ENCODE measurements around the gene NPRL2.

Gene NPRL2

DNA sequence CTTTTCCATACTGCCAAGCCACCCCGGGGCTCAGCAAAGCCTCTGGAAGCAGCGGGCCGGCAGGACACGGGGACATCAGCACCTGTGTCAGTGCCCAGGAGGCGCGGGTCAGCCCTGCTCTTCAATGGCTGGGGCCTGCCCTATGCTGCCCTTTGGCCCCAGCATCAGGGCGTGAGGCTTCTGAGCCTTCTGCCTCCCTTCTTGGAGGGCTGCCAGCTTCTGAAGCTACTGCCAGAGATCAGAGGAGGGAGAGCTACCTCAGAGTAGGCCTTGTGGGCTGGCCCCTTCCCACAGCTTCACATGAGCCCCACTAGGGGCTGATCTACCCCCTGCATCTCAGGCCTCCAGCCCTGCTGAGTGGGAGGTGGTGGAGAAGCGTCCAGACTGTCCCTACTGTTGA lies 21.8 kb upstream of the NPRL2 start:
- DNase-seq (ENCODE audit: low spot score): no peak
- TF ChIP-seq, protein P1, sequence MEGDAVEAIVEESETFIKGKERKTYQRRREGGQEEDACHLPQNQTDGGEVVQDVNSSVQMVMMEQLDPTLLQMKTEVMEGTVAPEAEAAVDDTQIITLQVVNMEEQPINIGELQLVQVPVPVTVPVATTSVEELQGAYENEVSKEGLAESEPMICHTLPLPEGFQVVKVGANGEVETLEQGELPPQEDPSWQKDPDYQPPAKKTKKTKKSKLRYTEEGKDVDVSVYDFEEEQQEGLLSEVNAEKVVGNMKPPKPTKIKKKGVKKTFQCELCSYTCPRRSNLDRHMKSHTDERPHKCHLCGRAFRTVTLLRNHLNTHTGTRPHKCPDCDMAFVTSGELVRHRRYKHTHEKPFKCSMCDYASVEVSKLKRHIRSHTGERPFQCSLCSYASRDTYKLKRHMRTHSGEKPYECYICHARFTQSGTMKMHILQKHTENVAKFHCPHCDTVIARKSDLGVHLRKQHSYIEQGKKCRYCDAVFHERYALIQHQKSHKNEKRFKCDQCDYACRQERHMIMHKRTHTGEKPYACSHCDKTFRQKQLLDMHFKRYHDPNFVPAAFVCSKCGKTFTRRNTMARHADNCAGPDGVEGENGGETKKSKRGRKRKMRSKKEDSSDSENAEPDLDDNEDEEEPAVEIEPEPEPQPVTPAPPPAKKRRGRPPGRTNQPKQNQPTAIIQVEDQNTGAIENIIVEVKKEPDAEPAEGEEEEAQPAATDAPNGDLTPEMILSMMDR (IDR thresholded peaks at IDR 0.05; ENCODE audit: extremely low read depth, missing control alignments): no peak

DNA sequence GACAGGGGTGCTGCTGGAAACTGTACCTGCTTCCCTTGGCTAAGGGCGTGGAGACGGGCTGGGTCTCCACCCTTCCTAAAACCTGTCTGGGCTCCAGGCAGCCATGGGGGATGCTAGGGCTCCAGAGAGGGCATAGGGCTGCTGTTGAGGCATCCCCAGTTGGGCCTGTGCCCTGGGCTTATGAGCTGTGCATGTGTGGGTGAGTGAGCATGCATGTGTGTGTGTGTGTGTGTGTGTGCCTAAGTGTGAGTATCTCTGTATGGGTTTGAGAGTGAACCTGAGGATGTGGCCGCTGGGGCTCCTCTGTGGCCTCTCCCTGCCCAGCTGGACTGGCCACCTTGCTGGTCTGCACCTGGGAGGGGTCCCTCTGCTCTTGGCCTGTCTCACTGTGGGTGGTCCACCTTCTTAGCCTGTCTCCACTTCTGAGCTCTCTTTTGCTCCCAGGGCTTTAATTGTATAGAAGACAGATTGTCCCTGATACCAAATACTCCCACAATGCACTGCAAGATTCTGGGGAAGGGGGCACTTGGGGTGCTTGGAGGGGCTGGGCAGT lies 20.6 kb upstream of the NPRL2 start:
- no peak for DNase-seq (ENCODE audit: low spot score)
- TF ChIP-seq, protein P1 (IDR thresholded peaks at IDR 0.05; ENCODE audit: extremely low read depth, missing control alignments): no peak

DNA sequence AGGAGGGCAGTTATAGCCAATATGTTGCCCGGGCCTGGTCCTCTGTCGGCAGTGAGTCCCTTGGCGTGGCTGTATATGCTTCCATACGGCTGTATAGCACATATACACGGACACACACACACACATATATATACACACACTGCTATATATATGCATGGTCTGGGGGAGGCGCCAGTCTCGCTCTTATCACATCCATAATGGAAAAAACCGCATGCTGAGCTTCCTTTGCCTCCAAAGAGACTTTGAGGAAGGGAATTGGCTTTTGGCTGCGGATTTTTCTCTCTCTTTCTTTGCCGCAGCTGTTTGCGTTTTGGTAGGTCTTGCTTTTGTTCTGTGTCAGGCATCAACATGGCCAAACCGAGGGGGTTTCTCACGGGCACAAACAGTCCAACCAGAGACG lies 20.0 kb upstream of the NPRL2 start:
- DNase-seq (ENCODE audit: low spot score): no peak

DNA sequence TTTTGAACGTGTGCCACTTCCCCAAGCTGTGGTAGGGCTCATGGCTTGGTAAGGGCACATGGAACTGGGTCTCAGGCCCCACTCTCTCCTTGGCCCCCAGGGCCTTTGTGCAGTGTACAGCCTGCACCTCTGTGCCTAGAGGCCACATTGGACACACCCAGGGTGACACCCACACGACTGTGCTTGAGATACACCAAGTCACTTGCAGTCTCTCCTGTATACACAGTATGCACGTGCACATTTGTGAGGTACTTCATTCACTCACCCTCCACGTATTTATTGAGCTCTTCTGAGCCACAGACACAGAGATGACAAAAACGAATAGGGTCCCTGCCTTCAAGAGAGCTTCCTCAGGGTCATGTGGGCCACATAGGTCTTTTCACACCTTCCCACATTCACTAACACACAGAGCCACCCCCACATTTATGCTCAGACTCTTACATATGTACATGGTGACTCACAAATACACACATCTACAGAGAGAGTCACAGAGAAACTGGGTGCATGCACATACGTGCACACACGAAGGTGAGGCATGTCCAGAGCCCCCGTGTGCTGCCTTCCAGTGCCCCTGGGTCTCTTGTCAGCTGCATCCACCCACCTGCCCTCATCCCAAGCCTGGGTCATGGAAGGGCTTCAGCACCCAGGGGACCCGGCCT lies 18.6 kb upstream of the NPRL2 start:
- DNase-seq (ENCODE audit: low spot score): no peak
- TF ChIP-seq, protein P1 (IDR thresholded peaks at IDR 0.05; ENCODE audit: extremely low read depth, missing control alignments): no peak

More for the DNA sequence above, 20.0 kb upstream of the NPRL2 start:
- TF ChIP-seq, protein P1 (IDR thresholded peaks at IDR 0.05; ENCODE audit: extremely low read depth, missing control alignments): no peak

- DNase-seq (ENCODE audit: low spot score): no peak
Measured at GRCh38 chr3:50365842-50366220, 15.3 kb upstream of the NPRL2 start.

GRCh38 chr3:50365080-50365841 lies 14.7 kb upstream of the NPRL2 start:
- DNase-seq (ENCODE audit: low spot score): peak; percentile 97
- TF ChIP-seq, protein P1 (IDR thresholded peaks at IDR 0.05; ENCODE audit: extremely low read depth, missing control alignments): no peak

More at GRCh38 chr3:50365842-50366220, 15.3 kb upstream of the NPRL2 start:
- TF ChIP-seq, protein P1 (IDR thresholded peaks at IDR 0.05; ENCODE audit: extremely low read depth, missing control alignments): no peak

GRCh38 chr3:50364573-50365079 lies 14.1 kb upstream of the NPRL2 start:
- TF ChIP-seq, protein P1 (IDR thresholded peaks at IDR 0.05; ENCODE audit: extremely low read depth, missing control alignments): no peak
- no peak for DNase-seq (ENCODE audit: low spot score)

Measured in GM20000 (cell line).